ENCODE data around the gene ING1.

ING1 gene

GRCh38 chr13:110684388-110685056 is 29.0 kb upstream of the ING1 start:
- TF ChIP-seq GATA3 (IDR thresholded peaks at IDR 0.05; ENCODE audit: low read depth, low read length) = no peak
- no peak for TF ChIP-seq GATA2 (IDR thresholded peaks at IDR 0.05; ENCODE audit: low read depth, low read length)

GRCh38 chr13:110685305-110686020 is 28.0 kb upstream of the ING1 start:
- TF ChIP-seq GATA3 (IDR thresholded peaks at IDR 0.05; ENCODE audit: low read depth, low read length) (no peak), GATA2 (IDR thresholded peaks at IDR 0.05; ENCODE audit: low read depth, low read length) (no peak)

- TF ChIP-seq GATA2 (IDR thresholded peaks at IDR 0.05; ENCODE audit: low read depth, low read length) (no peak), GATA3 (IDR thresholded peaks at IDR 0.05; ENCODE audit: low read depth, low read length) (no peak)
Measured at GRCh38 chr13:110687736-110688135, 25.8 kb upstream of the ING1 start.

- no peak for TF ChIP-seq GATA3 (IDR thresholded peaks at IDR 0.05; ENCODE audit: low read depth, low read length)
- no peak for TF ChIP-seq GATA2 (IDR thresholded peaks at IDR 0.05; ENCODE audit: low read depth, low read length)
Measured at GRCh38 chr13:110689041-110689440, 24.5 kb upstream of the ING1 start.

- TF ChIP-seq GATA3 (IDR thresholded peaks at IDR 0.05; ENCODE audit: low read depth, low read length) = no peak
- TF ChIP-seq GATA2 (IDR thresholded peaks at IDR 0.05; ENCODE audit: low read depth, low read length) = no peak
Measured at GRCh38 chr13:110689711-110690110, 23.8 kb upstream of the ING1 start.

- TF ChIP-seq GATA2 (IDR thresholded peaks at IDR 0.05; ENCODE audit: low read depth, low read length) = no peak
- TF ChIP-seq GATA3 (IDR thresholded peaks at IDR 0.05; ENCODE audit: low read depth, low read length) = no peak
Measured at GRCh38 chr13:110690516-110690915, 23.0 kb upstream of the ING1 start.

- TF ChIP-seq GATA2 (IDR thresholded peaks at IDR 0.05; ENCODE audit: low read depth, low read length) = no peak
- TF ChIP-seq GATA3 (IDR thresholded peaks at IDR 0.05; ENCODE audit: low read depth, low read length) = no peak
Measured at GRCh38 chr13:110696776-110697175, 16.7 kb upstream of the ING1 start.

- TF ChIP-seq GATA2 (IDR thresholded peaks at IDR 0.05; ENCODE audit: low read depth, low read length) = no peak
- no peak for TF ChIP-seq GATA3 (IDR thresholded peaks at IDR 0.05; ENCODE audit: low read depth, low read length)
Measured at GRCh38 chr13:110697842-110698241, 15.7 kb upstream of the ING1 start.

GRCh38 chr13:110698689-110699088 is 14.8 kb upstream of the ING1 start:
- TF ChIP-seq GATA2 (IDR thresholded peaks at IDR 0.05; ENCODE audit: low read depth, low read length) (no peak), GATA3 (IDR thresholded peaks at IDR 0.05; ENCODE audit: low read depth, low read length) (no peak)

- TF ChIP-seq GATA2 (IDR thresholded peaks at IDR 0.05; ENCODE audit: low read depth, low read length) (no peak), GATA3 (IDR thresholded peaks at IDR 0.05; ENCODE audit: low read depth, low read length) (no peak)
Measured at GRCh38 chr13:110699148-110700145, 14.1 kb upstream of the ING1 start.

GRCh38 chr13:110700186-110700585 is 13.3 kb upstream of the ING1 start:
- no peak for TF ChIP-seq GATA3 (IDR thresholded peaks at IDR 0.05; ENCODE audit: low read depth, low read length)
- no peak for TF ChIP-seq GATA2 (IDR thresholded peaks at IDR 0.05; ENCODE audit: low read depth, low read length)

GRCh38 chr13:110700641-110701040 is 12.9 kb upstream of the ING1 start:
- TF ChIP-seq GATA3 (IDR thresholded peaks at IDR 0.05; ENCODE audit: low read depth, low read length) = no peak
- TF ChIP-seq GATA2 (IDR thresholded peaks at IDR 0.05; ENCODE audit: low read depth, low read length) = no peak

- no peak for TF ChIP-seq GATA2 (IDR thresholded peaks at IDR 0.05; ENCODE audit: low read depth, low read length)
- no peak for TF ChIP-seq GATA3 (IDR thresholded peaks at IDR 0.05; ENCODE audit: low read depth, low read length)
Measured at GRCh38 chr13:110702089-110702488, 11.4 kb upstream of the ING1 start.

All from SH-SY5Y (cell line).